ENCODE measurements around the gene TEX19.

The TEX19 gene

DNA sequence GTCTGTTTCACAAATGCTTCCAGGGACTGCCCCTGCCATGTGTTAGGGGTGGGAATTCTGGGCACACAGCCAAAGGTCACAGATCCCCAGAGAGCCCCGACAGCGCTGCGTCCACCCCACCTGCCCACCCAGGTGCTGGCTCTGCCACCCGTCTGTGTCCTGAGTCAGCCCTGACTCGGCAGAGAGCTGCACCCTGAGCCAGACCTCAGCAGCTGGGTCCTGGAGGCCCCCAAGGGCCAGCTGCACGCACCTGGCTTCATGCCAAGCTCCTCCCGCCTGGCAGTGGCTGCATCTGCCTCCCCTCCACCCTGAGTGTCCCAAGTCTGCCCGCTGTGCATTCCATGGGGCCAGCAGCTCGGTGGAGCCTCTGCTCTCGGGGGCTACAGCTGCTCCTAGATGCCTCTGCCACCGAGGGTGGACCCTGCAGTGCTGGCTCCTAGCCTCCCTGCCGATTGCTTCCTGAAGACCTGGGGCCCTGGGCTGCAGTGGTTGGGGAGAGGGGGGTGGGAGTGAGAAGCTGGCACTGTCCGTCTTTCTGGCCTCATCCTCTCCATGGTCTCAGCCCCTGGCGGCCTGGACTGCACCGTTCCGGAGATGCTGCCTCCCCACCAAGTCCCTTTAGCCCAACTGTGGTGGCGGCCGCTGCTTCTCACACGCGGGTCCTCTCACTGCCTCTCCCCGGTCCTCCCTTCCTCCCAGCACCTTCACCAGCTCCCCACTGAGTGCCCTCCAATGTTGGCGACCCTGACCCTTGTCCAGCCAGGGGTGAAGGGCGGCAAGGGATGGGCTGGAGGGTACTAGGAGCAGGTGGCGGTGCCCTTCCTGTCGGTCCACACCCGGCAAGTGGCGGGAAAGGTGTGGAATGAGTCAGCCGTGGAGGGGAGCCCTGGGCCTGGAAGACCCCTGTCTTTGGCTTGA, 28.5 kb upstream of the TEX19 start:
- Histone ChIP-seq H3K56ac (ENCODE audit: low read length) (no peak overlapping the region), H3K18ac (ENCODE audit: low read length) (no peak overlapping the region), H2AK5ac (ENCODE audit: low read length) (no peak overlapping the region), H3K36me3 (ENCODE audit: control insufficient read depth, insufficient read depth, low read length) (no peaks in the 10 kb centered on the region), H3K9ac (ENCODE audit: low read length) (no peak overlapping the region), H3K79me2 (ENCODE audit: control insufficient read depth, insufficient read depth, low read length) (no peaks in the 10 kb centered on the region), H2BK120ac (ENCODE audit: low read depth, low read length) (no peak overlapping the region), H3K4ac (ENCODE audit: low read depth, low read length) (no peak overlapping the region), H4K5ac (ENCODE audit: low read length) (no peak overlapping the region), H3K23ac (ENCODE audit: low read length) (no peak overlapping the region), H2BK15ac (replicated peaks; ENCODE audit: low read depth) (no peak overlapping the region), H2BK5ac (ENCODE audit: low read length) (no peak overlapping the region), H3K4me2 (ENCODE audit: low read length) (no peak overlapping the region), H3K27me3 (ENCODE audit: insufficient read depth, low read length, poor library complexity) (peaks cover 26% of the 10 kb centered on the region), H3K27ac (ENCODE audit: low read depth, low read length) (no peak overlapping the region), H4K8ac (ENCODE audit: low read depth, low read length) (no peak overlapping the region), H3K79me1 (ENCODE audit: low read length) (no peaks in the 10 kb centered on the region), H3K4me3 (ENCODE audit: low read length) (no peak overlapping the region), H3K4me1 (ENCODE audit: control insufficient read depth, low read depth, low read length) (no peaks in the 10 kb centered on the region)
- DNase-seq, result no peak
- no CpG with 5 or more reads among the region's 28 CpGs for WGBS (ENCODE audit: extremely low coverage, insufficient coverage, low lambda C conversion rate)

DNA sequence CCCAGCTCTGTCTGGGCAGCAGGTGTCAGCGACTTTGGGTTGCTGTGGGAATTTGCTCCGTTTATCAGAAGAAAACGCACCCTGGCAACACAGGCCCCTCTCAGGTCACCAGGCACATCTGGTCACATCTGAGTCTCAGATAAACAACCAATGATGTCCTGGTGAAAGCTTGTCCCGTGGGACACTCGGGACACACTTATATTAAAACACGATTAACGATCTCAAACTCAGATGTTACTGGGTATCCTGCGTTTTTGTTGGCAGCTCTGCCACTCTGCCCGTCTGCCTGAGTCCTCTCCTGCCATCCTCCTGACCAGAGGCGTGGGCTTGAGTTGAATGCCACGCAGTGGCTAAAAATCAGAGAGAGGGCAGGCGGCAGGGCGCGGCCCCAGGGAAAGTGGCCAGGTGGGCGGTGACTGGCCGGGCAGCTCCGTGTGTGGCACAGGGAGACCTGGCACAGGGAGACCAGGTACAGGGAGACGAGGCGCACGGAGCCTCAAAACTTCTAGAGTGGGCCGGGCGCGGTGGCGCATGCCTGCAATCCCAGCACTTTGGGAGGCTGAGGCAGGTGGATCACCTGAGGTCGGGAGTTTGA, 27.6 kb upstream of the TEX19 start:
- no CpG with 5 or more reads among the region's 25 CpGs for WGBS (ENCODE audit: extremely low coverage, insufficient coverage, low lambda C conversion rate)
- Histone ChIP-seq H3K4me2 (ENCODE audit: low read length) (no peak overlapping the region), H3K79me1 (ENCODE audit: low read length) (no peaks in the 10 kb centered on the region), H2BK5ac (ENCODE audit: low read length) (no peak overlapping the region), H3K79me2 (ENCODE audit: control insufficient read depth, insufficient read depth, low read length) (no peaks in the 10 kb centered on the region), H3K4me1 (ENCODE audit: control insufficient read depth, low read depth, low read length) (no peaks in the 10 kb centered on the region), H3K27me3 (ENCODE audit: insufficient read depth, low read length, poor library complexity) (peaks cover 26% of the 10 kb centered on the region), H3K36me3 (ENCODE audit: control insufficient read depth, insufficient read depth, low read length) (no peaks in the 10 kb centered on the region), H2BK120ac (ENCODE audit: low read depth, low read length) (no peak overlapping the region), H3K18ac (ENCODE audit: low read length) (no peak overlapping the region), H2BK15ac (replicated peaks; ENCODE audit: low read depth) (no peak overlapping the region), H4K8ac (ENCODE audit: low read depth, low read length) (no peak overlapping the region), H3K4me3 (ENCODE audit: low read length) (no peak overlapping the region), H3K56ac (ENCODE audit: low read length) (no peak overlapping the region), H2AK5ac (ENCODE audit: low read length) (no peak overlapping the region), H3K9ac (ENCODE audit: low read length) (no peak overlapping the region), H3K27ac (ENCODE audit: low read depth, low read length) (no peak overlapping the region), H3K23ac (ENCODE audit: low read length) (no peak overlapping the region), H3K4ac (ENCODE audit: low read depth, low read length) (no peak overlapping the region), H4K5ac (ENCODE audit: low read length) (no peak overlapping the region)
- DNase-seq, result no peak

DNA sequence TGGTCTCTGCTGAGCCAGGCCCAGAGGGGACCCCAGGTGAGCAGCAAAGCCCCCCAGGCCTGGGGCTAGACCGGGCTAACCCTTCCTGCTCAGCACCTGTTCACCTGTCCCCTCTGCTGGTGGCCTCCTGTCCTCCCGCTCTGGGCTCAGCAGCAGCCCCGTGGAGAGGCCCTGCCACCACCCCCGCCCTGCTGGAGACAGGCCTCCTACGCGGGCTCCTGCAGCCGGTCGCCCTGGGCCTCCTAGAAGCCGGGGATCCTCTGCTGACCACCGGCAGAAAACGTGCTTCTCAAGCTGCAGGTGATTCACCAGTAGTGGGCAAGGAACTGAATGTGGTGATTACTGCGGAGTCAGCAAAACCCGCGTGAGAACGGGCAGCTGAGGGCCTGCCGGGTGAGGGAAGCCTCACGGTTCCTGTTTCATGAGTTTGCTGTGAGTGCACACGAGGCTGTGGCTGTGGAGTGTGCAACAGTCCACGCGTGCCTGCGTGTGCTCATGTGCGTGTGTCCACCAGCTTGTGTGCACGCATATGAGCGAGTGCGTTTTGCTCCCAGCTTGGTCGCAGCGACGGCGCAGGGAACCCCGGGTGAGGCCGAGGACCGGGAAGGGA, 26.3 kb upstream of the TEX19 start:
- Histone ChIP-seq H4K5ac (ENCODE audit: low read length) (no peak overlapping the region), H3K36me3 (ENCODE audit: control insufficient read depth, insufficient read depth, low read length) (no peaks in the 10 kb centered on the region), H3K79me2 (ENCODE audit: control insufficient read depth, insufficient read depth, low read length) (no peaks in the 10 kb centered on the region), H3K4me2 (ENCODE audit: low read length) (no peak overlapping the region), H2BK15ac (replicated peaks; ENCODE audit: low read depth) (no peak overlapping the region), H2BK5ac (ENCODE audit: low read length) (no peak overlapping the region), H3K18ac (ENCODE audit: low read length) (no peak overlapping the region), H3K4me1 (ENCODE audit: control insufficient read depth, low read depth, low read length) (no peaks in the 10 kb centered on the region), H3K79me1 (ENCODE audit: low read length) (no peaks in the 10 kb centered on the region), H3K56ac (ENCODE audit: low read length) (no peak overlapping the region), H3K27me3 (ENCODE audit: insufficient read depth, low read length, poor library complexity) (peaks cover 26% of the 10 kb centered on the region), H2AK5ac (ENCODE audit: low read length) (no peak overlapping the region), H3K4me3 (ENCODE audit: low read length) (no peak overlapping the region), H3K4ac (ENCODE audit: low read depth, low read length) (no peak overlapping the region), H3K9ac (ENCODE audit: low read length) (no peak overlapping the region), H3K27ac (ENCODE audit: low read depth, low read length) (no peak overlapping the region), H2BK120ac (ENCODE audit: low read depth, low read length) (no peak overlapping the region), H3K23ac (ENCODE audit: low read length) (no peak overlapping the region), H4K8ac (ENCODE audit: low read depth, low read length) (no peak overlapping the region)
- DNase-seq, result no peak
- WGBS (ENCODE audit: extremely low coverage, insufficient coverage, low lambda C conversion rate), result no CpG with 5 or more reads among the region's 32 CpGs

DNA sequence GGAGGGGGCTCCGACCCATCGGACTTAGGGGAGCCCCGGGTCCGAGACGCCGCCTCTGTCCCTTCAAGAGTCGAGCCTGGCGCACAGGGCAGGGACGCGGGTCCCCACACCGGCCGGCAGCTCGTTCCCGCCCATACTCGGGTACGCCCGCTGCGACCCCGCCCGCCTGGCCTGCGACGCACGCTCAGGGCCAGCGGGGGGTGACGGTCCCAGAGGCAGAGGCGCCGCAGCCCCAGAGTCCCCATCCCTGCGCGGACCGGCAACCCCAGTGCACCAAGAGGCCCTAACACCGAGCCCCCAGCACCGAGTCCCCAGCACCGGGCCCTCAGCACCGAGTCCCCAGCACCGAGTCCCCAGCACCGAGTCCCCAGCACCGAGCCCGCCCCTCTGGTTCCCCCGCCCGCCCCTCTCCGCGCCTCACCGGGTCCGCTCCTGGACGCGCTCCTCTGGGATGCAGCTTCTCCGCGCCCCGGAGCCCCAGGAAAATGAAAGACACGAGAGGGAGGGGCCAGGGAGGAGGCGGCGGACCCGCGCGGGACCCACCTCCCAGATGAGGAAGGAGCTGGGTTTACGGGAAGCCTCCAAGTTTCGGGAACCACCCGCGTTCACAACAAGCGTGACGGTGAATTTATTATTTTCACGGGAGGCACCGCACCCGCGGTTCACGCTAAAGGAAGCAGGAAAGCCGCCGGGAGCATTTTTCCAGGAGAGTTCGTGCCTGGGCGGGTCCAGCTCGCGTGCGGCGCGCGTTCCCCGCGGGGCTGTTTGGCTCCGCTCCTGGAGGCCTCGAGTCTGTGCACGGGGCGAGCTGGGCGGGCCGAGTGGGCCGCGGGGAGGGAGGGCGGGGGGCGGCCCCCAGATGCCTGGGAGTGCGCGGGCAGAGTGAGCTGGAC, 25.5 kb upstream of the TEX19 start, which contains the start of gene SECTM1:
TSS of gene SECTM1 (minus strand) at position 488 of the 893 bp plus-strand sequence. CDS start 6,526 bp downstream, outside the sequence.
- WGBS (ENCODE audit: extremely low coverage, insufficient coverage, low lambda C conversion rate), result no CpG with 5 or more reads among the region's 90 CpGs
- Histone ChIP-seq H3K23ac (ENCODE audit: low read length) (no peak within 1 kb of the TSS), H3K27ac (ENCODE audit: low read depth, low read length) (no peak within 1 kb of the TSS), H2BK120ac (ENCODE audit: low read depth, low read length) (no peak within 1 kb of the TSS), H3K4me3 (ENCODE audit: low read length) (no peak within 1 kb of the TSS), H3K79me1 (ENCODE audit: low read length) (no peaks in the 10 kb centered on the region), H3K4me2 (ENCODE audit: low read length) (no peak within 1 kb of the TSS), H3K79me2 (ENCODE audit: control insufficient read depth, insufficient read depth, low read length) (no peaks in the 10 kb centered on the region), H2BK5ac (ENCODE audit: low read length) (no peak within 1 kb of the TSS), H4K8ac (ENCODE audit: low read depth, low read length) (no peak within 1 kb of the TSS), H3K4ac (ENCODE audit: low read depth, low read length) (no peak within 1 kb of the TSS), H2AK5ac (ENCODE audit: low read length) (no peak within 1 kb of the TSS), H2BK15ac (replicated peaks; ENCODE audit: low read depth) (no peak within 1 kb of the TSS), H3K4me1 (ENCODE audit: control insufficient read depth, low read depth, low read length) (no peaks in the 10 kb centered on the region), H3K56ac (ENCODE audit: low read length) (no peak within 1 kb of the TSS), H3K27me3 (ENCODE audit: insufficient read depth, low read length, poor library complexity) (peaks cover 26% of the 10 kb centered on the region), H3K18ac (ENCODE audit: low read length) (no peak within 1 kb of the TSS), H4K5ac (ENCODE audit: low read length) (no peak within 1 kb of the TSS), H3K9ac (ENCODE audit: low read length) (no peak within 1 kb of the TSS), H3K36me3 (ENCODE audit: control insufficient read depth, insufficient read depth, low read length) (no peaks in the 10 kb centered on the region)
- no peak for DNase-seq

DNA sequence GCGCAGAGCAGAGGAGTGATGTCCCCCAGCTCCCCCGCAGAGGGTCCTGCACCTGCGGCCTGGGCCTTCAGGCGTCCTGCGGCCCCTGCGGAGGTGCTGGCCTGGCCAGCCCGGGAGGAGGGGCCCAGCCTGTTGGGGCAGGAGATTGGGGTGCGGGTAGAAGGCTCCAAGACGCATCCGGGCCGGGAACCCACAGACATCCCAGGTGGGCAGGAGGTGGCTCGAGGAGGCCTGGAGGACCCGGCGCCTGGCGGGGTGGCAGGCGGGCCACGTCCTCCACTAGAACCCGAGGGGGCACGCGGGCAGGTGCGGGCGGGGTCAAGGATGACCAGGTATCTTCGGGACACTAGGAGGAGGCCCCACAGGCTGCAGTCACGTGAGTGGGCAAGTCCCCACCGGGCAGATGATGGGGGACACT, 24.8 kb upstream of the TEX19 start:
- no peak overlapping the region for H3K4ac ChIP-seq (ENCODE audit: low read depth, low read length)
- H4K5ac ChIP-seq (ENCODE audit: low read length), result no peak overlapping the region
- no peaks in the 10 kb centered on the region for H3K4me1 ChIP-seq (ENCODE audit: control insufficient read depth, low read depth, low read length)
- H3K4me3 ChIP-seq (ENCODE audit: low read length), result no peak overlapping the region
- no peak overlapping the region for H3K4me2 ChIP-seq (ENCODE audit: low read length)
- no peaks in the 10 kb centered on the region for H3K36me3 ChIP-seq (ENCODE audit: control insufficient read depth, insufficient read depth, low read length)
- H3K79me2 ChIP-seq (ENCODE audit: control insufficient read depth, insufficient read depth, low read length), result no peaks in the 10 kb centered on the region
- no peak overlapping the region for H3K27ac ChIP-seq (ENCODE audit: low read depth, low read length)
- no CpG with 5 or more reads among the region's 25 CpGs for WGBS (ENCODE audit: extremely low coverage, insufficient coverage, low lambda C conversion rate)
- no peak overlapping the region for H2BK15ac ChIP-seq (replicated peaks; ENCODE audit: low read depth)
- no peak overlapping the region for H2BK5ac ChIP-seq (ENCODE audit: low read length)
- no peak overlapping the region for H3K9ac ChIP-seq (ENCODE audit: low read length)
- no peak overlapping the region for H3K23ac ChIP-seq (ENCODE audit: low read length)
- no peak overlapping the region for H3K18ac ChIP-seq (ENCODE audit: low read length)
- no peaks in the 10 kb centered on the region for H3K79me1 ChIP-seq (ENCODE audit: low read length)
- H3K56ac ChIP-seq (ENCODE audit: low read length), result no peak overlapping the region
- H2AK5ac ChIP-seq (ENCODE audit: low read length), result no peak overlapping the region
- H2BK120ac ChIP-seq (ENCODE audit: low read depth, low read length), result no peak overlapping the region
- no peak overlapping the region for H4K8ac ChIP-seq (ENCODE audit: low read depth, low read length)
- DNase-seq, result no peak
- peaks cover 26% of the 10 kb centered on the region for H3K27me3 ChIP-seq (ENCODE audit: insufficient read depth, low read length, poor library complexity)

Data from mesendoderm (in vitro differentiated cells).